H1 (cell line): Measurements from ENCODE around the gene ARHGAP18.

Experiments
- EZH2 ChIP-seq: fragments of 200-600 bp; sonication (generic); IDR thresholded peaks from 2 replicates; pipeline ENCODE4 v1.7.1; 2012; ENCODE audit warnings: low read depth, mild to moderate bottlenecking, moderate library complexity, low read length, inconsistent platforms; ENCODE audit not compliant: severe bottlenecking
- JUND ChIP-seq: IDR thresholded peaks from 2 replicates; pipeline ENCODE4 v1.6.1; 2011; ENCODE audit warnings: mild to moderate bottlenecking, improper control_type of control experiment, low read length
- POLR2A ChIP-seq, 2 experiments: IDR thresholded peaks; 1 replicate in 1 of 2; 2 replicates in 1 of 2; pipeline ENCODE4 v1.6.1; 2011; ENCODE audit warnings: low read depth in 2 of 2, low read length in 2 of 2, mild to moderate bottlenecking in 2 of 2; ENCODE audit errors: control extremely low read depth in 1 of 2
- TF ChIP-seq, protein P1 (sequence below): IDR thresholded peaks from 2 replicates; pipeline ENCODE4 v1.6.1; 2011; ENCODE audit warnings: low read length, improper control_type of control experiment

DNA sequence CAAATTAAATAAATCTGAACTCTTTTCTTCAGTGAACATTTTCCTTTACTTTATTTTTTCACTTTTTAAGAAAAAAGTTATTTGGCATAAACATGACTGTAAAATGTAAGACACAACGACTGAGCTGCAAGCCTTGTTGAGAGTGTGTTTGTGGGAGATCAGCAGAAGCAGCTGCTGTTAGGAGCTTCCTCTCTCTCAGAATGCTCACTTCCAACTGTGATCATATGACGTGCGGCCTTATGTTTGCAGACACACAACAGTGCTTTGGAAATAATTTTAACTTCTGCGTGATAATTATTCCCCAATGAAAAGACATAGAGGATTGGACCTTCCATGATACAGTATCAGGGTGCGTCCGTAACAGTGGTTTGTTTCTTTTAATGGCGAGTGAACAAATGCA is 104.0 kb downstream of the ARHGAP18 start:
- TF ChIP-seq EZH2 (no peak), JUND (no peak), POLR2A (IDR thresholded peaks at IDR 0.05; ENCODE audit: control extremely low read depth in 1 of 2, low read depth in 2 of 2, low read length in 2 of 2) (no peak)
- TF ChIP-seq, protein P1, sequence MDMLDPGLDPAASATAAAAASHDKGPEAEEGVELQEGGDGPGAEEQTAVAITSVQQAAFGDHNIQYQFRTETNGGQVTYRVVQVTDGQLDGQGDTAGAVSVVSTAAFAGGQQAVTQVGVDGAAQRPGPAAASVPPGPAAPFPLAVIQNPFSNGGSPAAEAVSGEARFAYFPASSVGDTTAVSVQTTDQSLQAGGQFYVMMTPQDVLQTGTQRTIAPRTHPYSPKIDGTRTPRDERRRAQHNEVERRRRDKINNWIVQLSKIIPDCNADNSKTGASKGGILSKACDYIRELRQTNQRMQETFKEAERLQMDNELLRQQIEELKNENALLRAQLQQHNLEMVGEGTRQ, result no peak
